ENCODE data around the gene CUEDC2. TPM values are rescaled to one million over a fixed set of nuclear protein-coding genes. Genes with fewer than 3 reads are reported as not detected.

Gene CUEDC2
- total RNA-seq, 2 experiments from 2014 or later = 60.8 to 72.7 TPM

DNA sequence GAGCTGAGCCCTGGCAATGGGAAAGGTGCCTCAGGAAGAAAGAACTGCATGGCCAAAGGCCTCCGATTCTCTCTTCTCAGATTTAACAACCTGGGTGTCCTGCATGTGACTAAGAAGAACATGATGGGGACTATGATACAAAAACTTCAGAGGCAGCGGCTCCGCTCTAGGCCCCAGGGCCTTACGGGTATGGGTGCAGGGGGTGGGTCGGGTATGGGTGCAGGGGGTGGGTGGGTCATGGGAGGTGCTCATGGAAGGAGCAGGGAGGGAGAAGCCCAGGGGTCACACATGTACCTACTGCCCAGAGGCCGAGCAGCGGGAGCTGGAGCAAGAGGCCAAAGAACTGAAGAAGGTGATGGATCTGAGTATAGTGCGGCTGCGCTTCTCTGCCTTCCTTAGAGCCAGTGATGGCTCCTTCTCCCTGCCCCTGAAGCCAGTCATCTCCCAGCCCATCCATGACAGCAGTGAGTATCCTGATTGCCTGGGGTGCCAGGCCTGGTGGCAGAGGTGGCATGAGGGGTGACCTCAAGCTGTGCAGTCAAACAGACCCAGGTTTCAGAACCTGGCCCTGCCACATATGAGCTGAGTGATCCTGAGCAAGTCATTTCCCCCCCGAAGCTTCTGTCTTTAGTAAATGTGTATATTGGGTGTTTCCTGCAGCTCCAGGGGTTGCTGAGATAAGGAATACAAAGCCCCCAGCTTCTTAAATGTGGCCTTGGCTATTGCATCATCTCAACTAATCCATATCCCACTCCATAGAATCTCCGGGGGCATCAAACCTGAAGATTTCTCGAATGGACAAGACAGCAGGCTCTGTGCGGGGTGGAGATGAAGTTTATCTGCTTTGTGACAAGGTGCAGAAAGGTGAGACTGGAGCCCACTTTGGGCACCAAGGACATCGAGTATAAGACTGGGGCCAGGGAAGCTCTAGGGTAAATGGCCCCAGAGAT, 34.9 kb downstream of the CUEDC2 start:
- Mint-ChIP-seq H3K4me1 (peaks cover 49% of the 10 kb centered on the region), H3K9me3 (ENCODE audit: low read depth) (no peaks in the 10 kb centered on the region), H3K27me3 (no peaks in the 10 kb centered on the region), H3K27ac (peak overlapping the region; percentile 98), H3K36me3 (ENCODE audit: low read depth) (peaks cover 62% of the 10 kb centered on the region), H3K4me3 (peak overlapping the region; percentile 95)
- CTCF ChIA-PET = interaction anchor here (0.6 to 7.6 kb wide), 10 partner anchors 9 to 265 kb away, joined by 3 to 67 read pairs (median 8); partner anchors contain the start of genes FBXL15 and PPRC1
- DNase-seq (peak; percentile 36), ATAC-seq (no peak)
- POLR2A ChIA-PET = interaction anchor here (0.9 to 1.4 kb wide), 2 partner anchors 10 to 23 kb away, joined by 6 read pairs; partner anchors contain the start of gene FBXL15
- intact Hi-C loops (cut with DNase I, micrococcal nuclease) = loop anchor here (5.0 to 10.0 kb wide), 4 partner anchors 35 to 565 kb away; partner anchors contain the start of genes CUEDC2 (in 1 of the 2) and TRIM8 (in 1 of the 2)

DNA sequence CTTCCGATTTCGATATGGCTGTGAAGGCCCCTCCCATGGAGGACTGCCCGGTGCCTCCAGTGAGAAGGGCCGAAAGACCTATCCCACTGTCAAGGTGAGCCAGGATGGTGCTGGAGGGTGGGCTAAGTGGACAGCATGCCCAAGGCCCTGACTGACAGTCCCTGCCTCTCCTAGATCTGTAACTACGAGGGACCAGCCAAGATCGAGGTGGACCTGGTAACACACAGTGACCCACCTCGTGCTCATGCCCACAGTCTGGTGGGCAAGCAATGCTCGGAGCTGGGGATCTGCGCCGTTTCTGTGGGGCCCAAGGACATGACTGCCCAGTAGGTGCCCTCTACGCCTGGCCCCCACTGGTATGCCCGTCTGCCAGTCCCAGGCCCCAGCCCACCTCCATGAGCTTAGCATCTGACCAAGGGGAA, 35.6 kb downstream of the CUEDC2 start:
- no peaks in the 10 kb centered on the region for H3K27me3 Mint-ChIP-seq
- CTCF ChIA-PET = interaction anchor here (1.1 to 7.6 kb wide), 5 partner anchors 10 to 264 kb away, joined by 3 to 67 read pairs (median 16); partner anchors contain the start of genes FBXL15 and PPRC1
- intact Hi-C loops (cut with DNase I, micrococcal nuclease) = loop anchor here (5.0 to 10.0 kb wide), 4 partner anchors 36 to 564 kb away; partner anchors contain the start of genes CUEDC2 (in 1 of the 2) and TRIM8 (in 1 of the 2)
- no peak for DNase-seq
- H3K9me3 Mint-ChIP-seq (ENCODE audit: low read depth) = no peaks in the 10 kb centered on the region
- peaks cover 62% of the 10 kb centered on the region for H3K36me3 Mint-ChIP-seq (ENCODE audit: low read depth)
- ATAC-seq = no peak
- POLR2A ChIA-PET = interaction anchor here (0.9 kb wide), 1 partner anchor 11 kb away, joined by 6 read pairs; no protein-coding TSS in a partner anchor
- H3K27ac Mint-ChIP-seq = peak overlapping the region; percentile 98
- H3K4me3 Mint-ChIP-seq = peak overlapping the region; percentile 95
- peaks cover 54% of the 10 kb centered on the region for H3K4me1 Mint-ChIP-seq

DNA sequence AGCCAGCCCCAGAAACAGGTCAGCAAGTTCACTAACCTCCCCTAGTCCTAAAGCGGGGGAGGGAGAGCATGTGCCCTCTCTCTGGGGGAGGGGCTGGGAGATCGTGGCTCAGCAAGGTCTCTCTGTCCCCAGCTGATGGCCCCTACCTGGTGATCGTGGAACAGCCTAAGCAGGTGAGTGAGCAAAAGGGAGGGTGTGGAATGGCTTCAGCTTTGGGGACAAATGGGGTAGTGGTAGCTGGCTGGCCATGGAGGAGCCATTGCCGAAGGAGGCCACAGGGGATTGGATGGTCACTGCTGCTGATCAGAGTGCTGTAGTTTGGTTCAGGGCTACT, 36.1 kb downstream of the CUEDC2 start:
- DNase-seq = peak; percentile 46
- POLR2A ChIA-PET = interaction anchor here (1.1 kb wide), 1 partner anchor 54 kb away, joined by 3 read pairs; no protein-coding TSS in a partner anchor
- peak overlapping the region; percentile 98 for H3K27ac Mint-ChIP-seq
- CTCF ChIA-PET = interaction anchor here (0.7 to 7.6 kb wide), 6 partner anchors 11 to 466 kb away, joined by 3 to 67 read pairs (median 23); partner anchors contain the start of genes FBXL15 and PPRC1
- intact Hi-C loops (cut with DNase I, micrococcal nuclease) = loop anchor here (5.0 to 10.0 kb wide), 4 partner anchors 36 to 564 kb away; partner anchors contain the start of genes CUEDC2 (in 1 of the 2) and TRIM8 (in 1 of the 2)
- ATAC-seq = no peak
- H3K9me3 Mint-ChIP-seq (ENCODE audit: low read depth) = no peaks in the 10 kb centered on the region
- peaks cover 54% of the 10 kb centered on the region for H3K4me1 Mint-ChIP-seq
- peaks cover 59% of the 10 kb centered on the region for H3K36me3 Mint-ChIP-seq (ENCODE audit: low read depth)
- peak overlapping the region; percentile 95 for H3K4me3 Mint-ChIP-seq
- no peaks in the 10 kb centered on the region for H3K27me3 Mint-ChIP-seq

DNA sequence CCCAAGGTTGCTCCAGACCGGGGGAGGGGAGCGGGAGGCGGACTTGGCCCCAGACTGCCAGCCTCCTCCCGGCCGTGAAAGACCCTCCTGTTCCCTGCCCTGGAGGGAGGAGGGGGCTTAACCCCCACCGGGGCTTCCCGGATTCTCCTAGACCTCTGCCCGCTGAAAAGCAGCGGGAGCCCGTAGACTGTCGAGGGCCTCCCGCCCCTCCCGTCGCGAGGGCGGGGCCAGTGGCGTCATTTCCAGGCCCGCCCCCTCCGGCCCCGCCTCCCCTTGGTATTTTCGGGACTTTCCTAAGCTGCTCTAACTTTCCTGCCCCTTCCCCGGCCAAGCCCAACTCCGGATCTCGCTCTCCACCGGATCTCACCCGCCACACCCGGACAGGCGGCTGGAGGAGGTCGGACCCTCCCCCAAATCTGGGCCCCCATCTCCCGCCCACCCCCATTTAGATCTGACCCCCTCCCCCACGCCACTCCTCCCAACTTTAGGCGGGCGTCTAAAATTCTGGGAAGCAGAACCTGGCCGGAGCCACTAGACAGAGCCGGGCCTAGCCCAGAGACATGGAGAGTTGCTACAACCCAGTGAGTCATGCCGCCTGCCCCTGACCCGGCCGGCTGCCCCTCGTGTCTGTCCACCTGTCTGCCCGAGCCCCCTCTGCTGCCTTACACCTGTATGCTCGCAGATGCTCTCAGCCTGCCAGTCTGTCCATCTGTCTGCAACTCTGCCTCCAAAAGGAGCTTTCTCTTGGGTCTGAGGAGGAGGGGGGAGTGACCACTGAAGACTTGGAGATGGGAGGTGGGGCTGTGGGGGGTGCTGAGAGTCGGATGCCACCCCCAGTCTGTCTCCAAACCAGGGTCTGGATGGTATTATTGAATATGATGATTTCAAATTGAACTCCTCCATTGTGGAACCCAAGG, 36.7 kb downstream of the CUEDC2 start, which contains the start of gene NFKB2:
Gene NFKB2 (plus strand): TSS at position 306 of the 917 bp plus-strand sequence. CDS start 255 bp downstream, at position 561.
- peak within 1 kb of the TSS; percentile 98 for H3K27ac Mint-ChIP-seq
- ChIA-PET POLR2A (interaction anchor here (0.6 to 2.7 kb wide), 15 partner anchors 12 to 659 kb away, joined by 3 to 11 read pairs (median 4); partner anchors contain the start of genes C10orf95, CUEDC2, GBF1 and NOLC1), CTCF (interaction anchor here (0.5 to 7.6 kb wide), 17 partner anchors 8 to 566 kb away, joined by 3 to 67 read pairs (median 5); partner anchors contain the start of genes ACTR1A, C10orf95, CUEDC2 and ELOVL3)
- intact Hi-C loops (cut with DNase I, micrococcal nuclease) = loop anchor here (1.0 to 10.0 kb wide), 10 partner anchors 13 to 563 kb away; partner anchors contain the start of genes CUEDC2 (in 1 of the 2), ELOVL3 (in 1 of the 2), PITX3 (in 1 of the 2) and TRIM8 (in 1 of the 2)
- ATAC-seq (peak; percentile 24), DNase-seq (peak; percentile 95)
- H3K36me3 Mint-ChIP-seq (ENCODE audit: low read depth) = peaks cover 54% of the 10 kb centered on the region
- no peaks in the 10 kb centered on the region for H3K9me3 Mint-ChIP-seq (ENCODE audit: low read depth)
- H3K27me3 Mint-ChIP-seq = no peaks in the 10 kb centered on the region
- H3K4me1 Mint-ChIP-seq = peaks cover 54% of the 10 kb centered on the region
- H3K4me3 Mint-ChIP-seq = peak within 1 kb of the TSS; percentile 95

DNA sequence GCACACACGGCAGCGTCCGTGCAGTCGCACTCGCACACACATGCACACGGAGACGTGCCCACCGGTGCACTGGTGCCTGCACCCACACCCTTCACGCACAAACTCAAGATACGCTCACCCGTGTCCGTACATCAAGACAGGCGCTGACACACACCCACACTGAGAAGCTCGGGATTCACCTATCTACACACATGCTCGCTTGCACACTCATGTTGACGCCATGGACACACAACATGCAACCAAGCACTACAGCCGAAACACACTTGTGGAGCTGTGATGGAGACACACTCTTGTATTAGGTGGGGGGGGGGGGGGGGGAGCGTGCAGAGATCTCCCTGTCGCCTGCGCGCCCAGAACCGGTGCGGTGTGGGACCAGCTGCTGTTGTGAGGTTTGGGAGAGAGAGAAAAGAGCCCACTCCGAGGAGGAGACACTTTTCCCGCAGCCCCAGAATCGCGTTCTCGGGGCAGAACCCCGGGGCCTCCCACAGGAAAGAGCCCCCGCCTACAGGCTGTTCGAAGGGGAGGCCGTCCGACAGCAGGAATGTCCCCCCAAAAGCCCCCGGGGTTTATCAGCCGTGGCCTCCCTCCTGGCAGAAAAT, 37.5 kb downstream of the CUEDC2 start:
- H3K4me1 Mint-ChIP-seq = peaks cover 46% of the 10 kb centered on the region
- peak overlapping the region; percentile 95 for H3K4me3 Mint-ChIP-seq
- ATAC-seq = peak; percentile 23
- ChIA-PET POLR2A (interaction anchor here (0.6 to 2.7 kb wide), 13 partner anchors 13 to 659 kb away, joined by 3 to 11 read pairs (median 5); partner anchors contain the start of genes C10orf95, CUEDC2, GBF1 and NOLC1), CTCF (interaction anchor here (0.5 to 7.6 kb wide), 15 partner anchors 9 to 565 kb away, joined by 3 to 67 read pairs (median 5); partner anchors contain the start of genes ACTR1A, C10orf95, CUEDC2 and ELOVL3)
- no peaks in the 10 kb centered on the region for H3K27me3 Mint-ChIP-seq
- peak; percentile 79 for DNase-seq
- peak overlapping the region; percentile 98 for H3K27ac Mint-ChIP-seq
- intact Hi-C loops (cut with DNase I, micrococcal nuclease) = loop anchor here (1.0 to 10.0 kb wide), 26 partner anchors 14 to 563 kb away; partner anchors contain the start of genes ACTR1A (in 2 of the 2), CUEDC2 (in 2 of the 2), NOLC1 (in 2 of the 2) and ARL3 (in 1 of the 2)
- no peaks in the 10 kb centered on the region for H3K9me3 Mint-ChIP-seq (ENCODE audit: low read depth)
- peaks cover 47% of the 10 kb centered on the region for H3K36me3 Mint-ChIP-seq (ENCODE audit: low read depth)

DNA sequence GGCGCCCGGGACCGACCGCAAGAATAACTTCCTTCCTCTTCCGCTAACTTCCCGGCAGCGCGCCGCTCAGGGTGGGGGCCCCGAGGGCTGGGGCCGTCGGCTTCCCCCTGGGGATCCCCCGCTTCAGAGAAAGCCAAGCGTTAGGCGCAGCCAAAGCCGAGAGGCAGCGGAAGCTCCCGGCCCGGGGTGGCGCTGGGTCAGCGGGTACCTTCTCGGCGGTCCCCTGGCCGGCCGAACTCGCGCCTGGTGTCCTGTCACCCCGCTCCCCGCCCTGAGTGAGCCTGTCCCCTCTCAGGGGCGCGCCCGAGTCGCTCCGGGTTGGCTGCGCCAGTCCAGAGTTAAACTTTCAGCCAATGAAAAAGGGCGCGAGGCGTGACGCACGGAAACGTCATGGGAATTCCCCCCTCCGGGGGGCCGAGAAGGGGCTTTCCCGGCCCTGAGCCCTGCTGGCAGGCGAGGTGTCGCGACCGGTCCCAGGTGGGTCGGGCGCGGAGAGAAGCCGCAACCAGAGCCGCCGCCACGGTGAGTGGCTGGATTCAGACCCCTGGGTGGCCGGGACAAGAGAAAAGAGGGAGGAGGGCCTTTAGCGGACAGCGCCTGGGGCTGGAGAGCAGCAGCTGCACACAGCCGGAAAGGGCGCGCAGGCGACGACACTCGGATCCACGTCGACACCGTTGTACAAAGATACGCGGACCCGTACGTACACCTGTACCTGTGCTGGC, 38.1 kb downstream of the CUEDC2 start:
- no peaks in the 10 kb centered on the region for H3K9me3 Mint-ChIP-seq (ENCODE audit: low read depth)
- peak overlapping the region; percentile 99 for H3K27ac Mint-ChIP-seq
- ATAC-seq (peak; percentile 87), DNase-seq (peak; percentile 99)
- ChIA-PET POLR2A (interaction anchor here (0.8 to 2.7 kb wide), 13 partner anchors 9 to 242 kb away, joined by 3 to 11 read pairs (median 4); partner anchors contain the start of genes C10orf95, CUEDC2, GBF1 and NOLC1), CTCF (interaction anchor here (0.5 to 7.6 kb wide), 24 partner anchors 9 to 243 kb away, joined by 3 to 67 read pairs (median 4); partner anchors contain the start of genes ACTR1A, C10orf95, CUEDC2 and FBXL15)
- H3K4me3 Mint-ChIP-seq = peak overlapping the region; percentile 95
- intact Hi-C loops (cut with DNase I, micrococcal nuclease) = loop anchor here (1.0 to 10.0 kb wide), 21 partner anchors 15 to 320 kb away; partner anchors contain the start of genes ACTR1A (in 2 of the 2), NOLC1 (in 2 of the 2), ARL3 (in 1 of the 2) and CUEDC2 (in 1 of the 2)
- no peaks in the 10 kb centered on the region for H3K27me3 Mint-ChIP-seq
- peaks cover 41% of the 10 kb centered on the region for H3K4me1 Mint-ChIP-seq
- H3K36me3 Mint-ChIP-seq (ENCODE audit: low read depth) = peaks cover 41% of the 10 kb centered on the region

DNA sequence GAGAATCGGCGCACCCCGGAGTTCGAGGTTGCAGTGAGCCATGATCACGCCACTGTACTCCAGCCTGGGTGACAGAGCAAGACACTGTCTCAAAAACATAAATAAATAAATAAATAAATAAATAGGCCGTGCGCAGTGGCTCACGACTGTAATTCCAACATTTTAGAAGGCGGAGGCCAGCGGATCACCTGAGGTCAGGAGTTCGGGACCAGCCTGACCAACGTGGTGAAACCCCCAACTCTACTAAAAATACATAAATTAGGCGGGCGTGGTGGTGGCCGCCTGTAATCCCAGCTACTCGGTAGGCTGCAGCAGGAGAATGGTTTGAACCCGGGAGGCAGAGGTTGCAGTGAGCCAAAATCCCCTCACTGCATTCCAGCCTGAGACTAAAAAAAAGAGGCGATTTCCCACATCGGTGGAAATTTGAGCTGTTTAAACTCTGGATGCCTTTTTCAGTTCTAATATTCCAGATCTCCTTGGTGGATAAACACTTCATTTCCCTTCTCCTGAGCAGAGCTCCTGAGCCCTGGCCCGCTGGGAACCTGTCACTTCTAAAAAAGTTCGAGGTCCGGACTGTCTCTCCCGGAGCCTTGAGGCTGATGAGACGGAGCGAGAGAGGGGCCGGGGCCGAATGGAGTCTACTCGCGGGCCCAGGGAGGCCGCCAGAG, 38.8 kb downstream of the CUEDC2 start:
- Mint-ChIP-seq H3K9me3 (ENCODE audit: low read depth) (no peaks in the 10 kb centered on the region), H3K4me3 (peak overlapping the region; percentile 95), H3K27me3 (no peaks in the 10 kb centered on the region), H3K4me1 (peaks cover 38% of the 10 kb centered on the region), H3K27ac (peak overlapping the region; percentile 99), H3K36me3 (ENCODE audit: low read depth) (peaks cover 36% of the 10 kb centered on the region)
- ATAC-seq = no peak
- POLR2A ChIA-PET = interaction anchor here (0.8 to 2.7 kb wide), 7 partner anchors 8 to 86 kb away, joined by 3 to 11 read pairs (median 5); partner anchors contain the start of gene CUEDC2
- no peak for DNase-seq
- CTCF ChIA-PET = interaction anchor here (0.5 to 7.6 kb wide), 28 partner anchors 10 to 242 kb away, joined by 3 to 67 read pairs (median 4); partner anchors contain the start of genes C10orf95, CUEDC2, FBXL15 and NOLC1
- intact Hi-C loops (cut with DNase I, micrococcal nuclease) = loop anchor here (1.0 to 10.0 kb wide), 21 partner anchors 15 to 321 kb away; partner anchors contain the start of genes ACTR1A (in 2 of the 2), NOLC1 (in 2 of the 2), ARL3 (in 1 of the 2) and CUEDC2 (in 1 of the 2)

DNA sequence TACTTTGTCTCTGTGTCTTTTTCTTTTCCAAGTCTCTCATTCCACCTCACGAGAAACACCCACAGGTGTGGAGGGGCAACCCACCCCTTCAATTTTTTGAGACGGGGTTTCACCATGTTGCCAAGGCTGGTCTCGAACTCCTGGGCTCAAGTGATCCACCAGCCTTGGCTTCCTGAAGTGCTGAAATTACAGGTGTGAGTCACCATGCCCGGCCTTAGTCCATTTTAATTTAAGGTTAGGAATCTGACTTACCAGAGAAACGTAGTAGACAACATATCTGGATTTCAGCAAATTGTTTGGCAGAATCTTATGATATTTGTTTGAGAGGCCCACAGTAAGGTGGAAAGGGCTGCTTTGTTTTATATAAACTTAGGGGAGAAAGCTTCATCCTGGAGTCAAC, 40.1 kb downstream of the CUEDC2 start:
- Mint-ChIP-seq H3K27ac (peak overlapping the region; percentile 22), H3K4me3 (peak overlapping the region; percentile 95), H3K4me1 (peaks cover 25% of the 10 kb centered on the region), H3K9me3 (ENCODE audit: low read depth) (no peaks in the 10 kb centered on the region), H3K27me3 (no peaks in the 10 kb centered on the region), H3K36me3 (ENCODE audit: low read depth) (peaks cover 23% of the 10 kb centered on the region)
- DNase-seq (no peak), ATAC-seq (no peak)
- intact Hi-C loops (cut with DNase I, micrococcal nuclease) = loop anchor here in 1 of 2 experiments (10.0 kb wide), 1 partner anchor 252 kb away; the partner anchor contains the start of gene TRIM8
- POLR2A ChIA-PET = no interaction called here
- CTCF ChIA-PET = interaction anchor here (0.5 to 7.6 kb wide), 9 partner anchors 9 to 161 kb away, joined by 3 to 67 read pairs (median 10); partner anchors contain the start of genes CUEDC2 and FBXL15
